ENCODE measurements around the gene FOXP2.

GRCh38 chr7:114740095-114740494 is 325.5 kb downstream of the FOXP2 start:
- TF ChIP-seq GATA2 (IDR thresholded peaks at IDR 0.05; ENCODE audit: low read depth, low read length), result no peak
- no peak for TF ChIP-seq GATA3 (IDR thresholded peaks at IDR 0.05; ENCODE audit: low read depth, low read length)

All from SH-SY5Y (cell line).